KOPT-K1 (cell line): ENCODE data around the gene CCR9.
"Not testable (repeated sequence)": the region's sequence is repeated elsewhere in the genome, so short reads cannot be mapped to it uniquely, and the experiment has no call there.

Source experiments
- H3K27ac ChIP-seq: fragments of 200-600 bp; sonication (generic); 2 replicates; pipeline ENCODE4 v1.5.1; 2016; ENCODE audit warnings: antibody characterized with exemption, mild to moderate bottlenecking, low read depth, low read length; ENCODE audit not compliant: poor library complexity, severe bottlenecking
- H3K36me3 ChIP-seq: fragments of 200-600 bp; sonication (generic); 2 replicates; pipeline ENCODE4 v1.5.1; 2017; ENCODE audit warnings: antibody characterized with exemption, mild to moderate bottlenecking, low read length, moderate library complexity; ENCODE audit not compliant: insufficient read depth
- H3K9me3 ChIP-seq: fragments of 200-600 bp; sonication (generic); 2 replicates; pipeline ENCODE4 v1.5.1; 2017; ENCODE audit warnings: antibody characterized with exemption, low read length, mild to moderate bottlenecking; ENCODE audit not compliant: insufficient read depth, poor library complexity, severe bottlenecking

The CCR9 gene

GRCh38 chr3:45885979-45886705, at the start of gene CCR9:
Gene CCR9, plus strand, starts transcription at chr3:45886543. Its CDS starts 8,391 bp downstream, at chr3:45894934.
- H3K27ac ChIP-seq = peak within 1 kb of the TSS; percentile 89
- H3K36me3 ChIP-seq = peaks cover 57% of the 10 kb centered on the region
- H3K9me3 ChIP-seq = no peaks in the 10 kb centered on the region

- no peak overlapping the region for H3K27ac ChIP-seq
- peaks cover 92% of the 10 kb centered on the region for H3K36me3 ChIP-seq
These were observed 47.9 kb upstream of the CCR9 start for GRCh38 chr3:45838466-45838865.

GRCh38 chr3:45841420-45841756, 45.0 kb upstream of the CCR9 start:
- Histone ChIP-seq H3K27ac (peak overlapping the region; percentile 17), H3K9me3 (no peaks in the 10 kb centered on the region), H3K36me3 (peaks cover 73% of the 10 kb centered on the region)

More at GRCh38 chr3:45838466-45838865, 47.9 kb upstream of the CCR9 start:
- no peaks in the 10 kb centered on the region for H3K9me3 ChIP-seq

- Histone ChIP-seq H3K36me3 (peaks cover 73% of the 10 kb centered on the region), H3K27ac (peak within 1 kb of the TSS; percentile 17), H3K9me3 (no peaks in the 10 kb centered on the region)
These were observed 44.4 kb upstream of the CCR9 start, which contains the start of gene LZTFL1 for GRCh38 chr3:45841757-45842491. Gene LZTFL1, minus strand, starts transcription at chr3:45842119. Its CDS starts 128 bp downstream, at chr3:45841991.

- H3K9me3 ChIP-seq = no peaks in the 10 kb centered on the region
- no peak overlapping the region for H3K27ac ChIP-seq
- H3K36me3 ChIP-seq = peaks cover 71% of the 10 kb centered on the region
These were observed 43.3 kb upstream of the CCR9 start for GRCh38 chr3:45842851-45843625.

- peaks cover 71% of the 10 kb centered on the region for H3K36me3 ChIP-seq
- no peaks in the 10 kb centered on the region for H3K9me3 ChIP-seq
- H3K27ac ChIP-seq = no peak overlapping the region
These were observed 41.7 kb upstream of the CCR9 start for GRCh38 chr3:45844616-45845015.

GRCh38 chr3:45848392-45848791, 38.0 kb upstream of the CCR9 start:
- Histone ChIP-seq H3K27ac (no peak overlapping the region), H3K9me3 (no peaks in the 10 kb centered on the region), H3K36me3 (peaks cover 63% of the 10 kb centered on the region)

- Histone ChIP-seq H3K9me3 (peaks cover 7% of the 10 kb centered on the region), H3K27ac (peak overlapping the region; percentile 57), H3K36me3 (peaks cover 59% of the 10 kb centered on the region)
These were observed 33.5 kb upstream of the CCR9 start for GRCh38 chr3:45852828-45853227.

- peaks cover 33% of the 10 kb centered on the region for H3K36me3 ChIP-seq
- peak overlapping the region; percentile 19 for H3K27ac ChIP-seq
- H3K9me3 ChIP-seq = not testable (repeated sequence)
These were observed 30.0 kb upstream of the CCR9 start for GRCh38 chr3:45856323-45856722.

- H3K36me3 ChIP-seq = peaks cover 33% of the 10 kb centered on the region
- H3K9me3 ChIP-seq, H3K27ac ChIP-seq: not testable (repeated sequence)
These were observed 29.3 kb upstream of the CCR9 start for GRCh38 chr3:45857024-45857423.

- Histone ChIP-seq H3K36me3 (peaks cover 36% of the 10 kb centered on the region), H3K27ac (peak overlapping the region; percentile 39), H3K9me3 (peaks cover 7% of the 10 kb centered on the region)
These were observed 27.4 kb upstream of the CCR9 start for GRCh38 chr3:45858809-45859543.

- Histone ChIP-seq H3K27ac (peak overlapping the region; percentile 39), H3K9me3 (peaks cover 7% of the 10 kb centered on the region), H3K36me3 (peaks cover 27% of the 10 kb centered on the region)
These were observed 25.9 kb upstream of the CCR9 start for GRCh38 chr3:45860481-45860880.

- peak overlapping the region; percentile 39 for H3K27ac ChIP-seq
- peaks cover 27% of the 10 kb centered on the region for H3K36me3 ChIP-seq
- peaks cover 7% of the 10 kb centered on the region for H3K9me3 ChIP-seq
These were observed 25.2 kb upstream of the CCR9 start for GRCh38 chr3:45861043-45861719.
